SU-DHL-6 (cell line): ENCODE measurements around the gene ZNF219.

Experiments used
- EZH2phosphoT487 ChIP-seq: fragments of 200-600 bp; sonication (generic), shearing (Covaris generic); conservative IDR thresholded peaks from 2 replicates; pipeline ENCODE4 v1.6.1; 2018; ENCODE audit warnings: mild to moderate bottlenecking, antibody characterized with exemption, low read length, moderate library complexity, mixed read lengths
- TF ChIP-seq, protein P1 (sequence below): fragments of 200-600 bp; sonication (generic); IDR thresholded peaks from one replicate; pipeline ENCODE4 v1.5.1; 2017; ENCODE audit warnings: antibody characterized with exemption, mild to moderate bottlenecking, low read length, moderate library complexity; ENCODE audit not compliant: insufficient read depth, poor library complexity, severe bottlenecking

DNA sequence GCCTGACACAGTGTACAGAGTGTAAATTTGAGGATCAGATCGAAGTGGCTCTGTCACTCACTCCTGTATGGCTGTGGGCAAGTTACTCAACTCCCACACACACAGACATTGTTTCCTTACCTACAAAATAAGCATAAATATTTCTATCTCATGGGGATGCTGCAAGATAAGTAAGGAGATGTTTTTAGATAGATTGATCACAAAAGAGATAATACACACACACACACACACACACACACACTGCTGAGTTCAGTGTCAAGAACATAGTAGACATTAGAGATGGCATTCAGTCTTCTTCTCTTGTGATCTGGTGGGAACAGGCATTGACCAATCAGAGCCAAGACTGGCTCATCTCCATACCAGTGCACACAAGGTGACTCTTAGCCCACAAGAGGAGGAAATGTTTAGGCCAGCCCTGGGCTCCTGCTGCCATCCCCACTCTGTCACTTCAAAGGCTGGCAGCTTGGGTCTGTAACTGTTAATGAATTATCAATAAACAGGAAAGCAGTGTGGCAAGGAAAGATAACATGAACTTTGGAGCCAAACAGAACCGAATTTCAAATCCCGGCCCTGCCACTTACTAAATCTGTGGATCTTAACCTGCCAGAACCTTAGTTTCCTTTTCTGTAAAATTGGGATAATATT lies 44.2 kb downstream of the ZNF219 start:
- TF ChIP-seq, protein P1, sequence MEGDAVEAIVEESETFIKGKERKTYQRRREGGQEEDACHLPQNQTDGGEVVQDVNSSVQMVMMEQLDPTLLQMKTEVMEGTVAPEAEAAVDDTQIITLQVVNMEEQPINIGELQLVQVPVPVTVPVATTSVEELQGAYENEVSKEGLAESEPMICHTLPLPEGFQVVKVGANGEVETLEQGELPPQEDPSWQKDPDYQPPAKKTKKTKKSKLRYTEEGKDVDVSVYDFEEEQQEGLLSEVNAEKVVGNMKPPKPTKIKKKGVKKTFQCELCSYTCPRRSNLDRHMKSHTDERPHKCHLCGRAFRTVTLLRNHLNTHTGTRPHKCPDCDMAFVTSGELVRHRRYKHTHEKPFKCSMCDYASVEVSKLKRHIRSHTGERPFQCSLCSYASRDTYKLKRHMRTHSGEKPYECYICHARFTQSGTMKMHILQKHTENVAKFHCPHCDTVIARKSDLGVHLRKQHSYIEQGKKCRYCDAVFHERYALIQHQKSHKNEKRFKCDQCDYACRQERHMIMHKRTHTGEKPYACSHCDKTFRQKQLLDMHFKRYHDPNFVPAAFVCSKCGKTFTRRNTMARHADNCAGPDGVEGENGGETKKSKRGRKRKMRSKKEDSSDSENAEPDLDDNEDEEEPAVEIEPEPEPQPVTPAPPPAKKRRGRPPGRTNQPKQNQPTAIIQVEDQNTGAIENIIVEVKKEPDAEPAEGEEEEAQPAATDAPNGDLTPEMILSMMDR, result no peak
- TF ChIP-seq EZH2phosphoT487, result no peak
